PC-3 (cell line): ENCODE results near the gene TRAPPC2. TPM values are rescaled to one million over a fixed set of nuclear protein-coding genes. Genes with fewer than 3 reads are reported as not detected.

Experiments used
- ATAC-seq: fragments of 200-7000 bp; cut with Tn5 transposase; 2 replicates; pipeline ENCODE4 v1.9.1; 2020; ENCODE audit warnings: mild to moderate bottlenecking, moderate library complexity
- BruUV-seq: library from RNA; stranded (reverse); fragments of 400-500 nt; replicated peaks from 2 replicates; lab custom pipeline; 2021; lab: Mats Ljungman, UMichigan
- CTCF ChIA-PET: fragments of 300-600 bp; sonication (Branson Sonifier 250); formaldehyde crosslinking; loops from one replicate; lab custom pipeline; 2022; ENCODE audit warnings: antibody characterized with exemption; lab: Charles Lee
- POLR2A ChIA-PET: fragments of 300-600 bp; sonication (Branson Sonifier 250); formaldehyde crosslinking; loops from one replicate; lab custom pipeline; 2022; ENCODE audit warnings: antibody characterized with exemption; ENCODE audit not compliant: unreplicated experiment; lab: Charles Lee
- DNase-seq: peaks from one replicate; pipeline ENCODE4 v3.0.0-alpha.2; 2015
- H2AFZ ChIP-seq: fragments of 300-600 bp; sonication (generic); 2 replicates; pipeline ENCODE4 v1.6.0; 2016; ENCODE audit warnings: antibody characterized with exemption, low read length
- H3F3A ChIP-seq: fragments of 300-600 bp; sonication (generic); one replicate; pipeline ENCODE4 v1.6.0; 2017; ENCODE audit warnings: antibody characterized with exemption, low read length, control low read depth, mild to moderate bottlenecking; ENCODE audit not compliant: unreplicated experiment
- H3K27ac ChIP-seq: fragments of 300-600 bp; sonication (generic); 2 replicates; pipeline ENCODE4 v1.5.1; 2016; ENCODE audit warnings: mild to moderate bottlenecking, low read length
- H3K27me3 ChIP-seq: fragments of 300-600 bp; sonication (generic); 2 replicates; pipeline ENCODE4 v1.6.1; 2016; ENCODE audit warnings: low read length, mixed read lengths
- H3K36me3 ChIP-seq: fragments of 300-600 bp; sonication (generic); 2 replicates; pipeline ENCODE4 v1.6.1; 2016; ENCODE audit warnings: low read depth, mixed run types, low read length, mixed read lengths
- H3K4me1 ChIP-seq: fragments of 300-600 bp; sonication (generic); 2 replicates; pipeline ENCODE4 v1.5.1; 2016; ENCODE audit warnings: low read length; ENCODE audit not compliant: insufficient read depth
- H3K4me2 ChIP-seq: fragments of 300-600 bp; sonication (generic); 2 replicates; pipeline ENCODE4 v1.6.0; 2016; ENCODE audit warnings: low read length
- H3K4me3 ChIP-seq: fragments of 300-600 bp; sonication (generic); 2 replicates; pipeline ENCODE4 v1.5.1; 2016; ENCODE audit warnings: mild to moderate bottlenecking, low read length, mixed read lengths
- H3K79me2 ChIP-seq: fragments of 300-600 bp; sonication (generic); 2 replicates; pipeline ENCODE4 v1.6.1; 2017; ENCODE audit warnings: low read length, mixed read lengths
- H3K9ac ChIP-seq: fragments of 300-600 bp; sonication (generic); 2 replicates; pipeline ENCODE4 v1.6.0; 2016; ENCODE audit warnings: mild to moderate bottlenecking, low read length
- H3K9me2 ChIP-seq: fragments of 300-600 bp; sonication (generic); replicated peaks from 2 replicates; pipeline ENCODE4 v1.6.1; 2016; ENCODE audit warnings: mixed run types, low read length, mixed read lengths
- H3K9me3 ChIP-seq: fragments of 300-600 bp; sonication (generic); 2 replicates; pipeline ENCODE4 v1.6.1; 2016; ENCODE audit warnings: low read length, mixed read lengths
- H4K20me1 ChIP-seq: fragments of 300-600 bp; sonication (generic); 2 replicates; pipeline ENCODE4 v1.6.1; 2016; ENCODE audit warnings: low read length, mixed read lengths
- CTCF ChIP-seq: fragments of 300-600 bp; sonication (generic); conservative IDR thresholded peaks from 2 replicates; pipeline ENCODE4 v1.5.1; 2017; ENCODE audit warnings: antibody characterized with exemption, low read depth, mild to moderate bottlenecking, low read length
- EZH2 ChIP-seq: fragments of 300-600 bp; sonication (generic); IDR thresholded peaks from one replicate; pipeline ENCODE4 v1.6.1; 2017; ENCODE audit warnings: antibody characterized with exemption, mild to moderate bottlenecking, low read length; ENCODE audit not compliant: unreplicated experiment
- EZH2phosphoT487 ChIP-seq: fragments of 300-600 bp; sonication (generic); IDR thresholded peaks from 2 replicates; pipeline ENCODE4 v1.6.1; 2018; ENCODE audit warnings: mild to moderate bottlenecking, antibody characterized with exemption, low read length, borderline replicate concordance
- intact Hi-C: fragments of 100-400 bp; cut with micrococcal nuclease; formaldehyde crosslinking; loops from 2 replicates; pipeline ENCODE4 v1.9.0; 2023
- total RNA-seq: library from RNA; depleted of rRNA; stranded (reverse); fragments of >200 nt; gene quantifications from 2 replicates; pipeline ENCODE4 v1.2.3, GENCODE V29; 2014

The TRAPPC2 gene
- total RNA-seq, 1 experiment from 2014 or later = 7.9 TPM

GRCh38 chrX:13778916-13779315 is 44.5 kb upstream of the TRAPPC2 start:
- H4K20me1 ChIP-seq = no peaks in the 10 kb centered on the region
- H3K9ac ChIP-seq = no peak overlapping the region
- no peaks in the 10 kb centered on the region for H3K27me3 ChIP-seq
- no peak overlapping the region for H3K27ac ChIP-seq
- H3K36me3 ChIP-seq = no peaks in the 10 kb centered on the region; the same call in 1 of the 2 replicates
- BruUV-seq = no TSS peak
- POLR2A ChIA-PET = interaction anchor here (0.6 kb wide), 1 partner anchor 120 kb away, joined by 4 read pairs; no protein-coding TSS in a partner anchor
- H3F3A ChIP-seq = no peaks in the 10 kb centered on the region
- H3K4me1 ChIP-seq = 0 out of 2 replicates have a peak, but pooled peaks cover 5% of the 10 kb centered on the region
- H3K9me3 ChIP-seq = no peaks in the 10 kb centered on the region
- peak; percentile 68 for ATAC-seq
- H3K9me2 ChIP-seq = no peaks in the 10 kb centered on the region
- no peak for TF ChIP-seq EZH2phosphoT487
- TF ChIP-seq CTCF = peak; percentile 34; the same call in 1 of the 2 replicates
- H3K4me3 ChIP-seq = no peak overlapping the region
- no peak overlapping the region for H3K4me2 ChIP-seq
- DNase-seq = peak; percentile 50
- no peaks in the 10 kb centered on the region for H3K79me2 ChIP-seq
- no peak overlapping the region for H2AFZ ChIP-seq
- intact Hi-C loops = no loop called here
- CTCF ChIA-PET = no interaction called here

- Histone ChIP-seq H3K79me2 (no peaks in the 10 kb centered on the region), H2AFZ (no peak overlapping the region), H3F3A (no peaks in the 10 kb centered on the region), H3K4me2 (no peak overlapping the region), H3K27ac (no peak overlapping the region), H3K4me3 (no peak overlapping the region), H3K36me3 (no peaks in the 10 kb centered on the region; the same call in 1 of the 2 replicates), H3K9me2 (no peaks in the 10 kb centered on the region), H3K9me3 (no peaks in the 10 kb centered on the region), H3K9ac (no peak overlapping the region), H3K4me1 (0 out of 2 replicates have a peak, but pooled peaks cover 5% of the 10 kb centered on the region), H3K27me3 (no peaks in the 10 kb centered on the region), H4K20me1 (no peaks in the 10 kb centered on the region)
- ATAC-seq (no peak), DNase-seq (no peak)
- TF ChIP-seq EZH2 = no peak
- POLR2A ChIA-PET = no interaction called here
- intact Hi-C loops = no loop called here
- CTCF ChIA-PET = no interaction called here
- no TSS peak for BruUV-seq
Measured at GRCh38 chrX:13776387-13776786, 42.0 kb upstream of the TRAPPC2 start.

GRCh38 chrX:13775837-13776236 is 41.4 kb upstream of the TRAPPC2 start:
- POLR2A ChIA-PET = no interaction called here
- no peak for TF ChIP-seq CTCF
- no peak for TF ChIP-seq EZH2phosphoT487
- no peak for TF ChIP-seq EZH2
- no peak overlapping the region for H3K27ac ChIP-seq
- H4K20me1 ChIP-seq = no peaks in the 10 kb centered on the region
- H3K36me3 ChIP-seq = peaks cover under 1% of the 10 kb centered on the region; the same call in 1 of the 2 replicates
- no peak overlapping the region for H2AFZ ChIP-seq
- no peak overlapping the region for H3K4me3 ChIP-seq
- H3K9me3 ChIP-seq = no peaks in the 10 kb centered on the region
- no peak overlapping the region for H3K9ac ChIP-seq
- H3F3A ChIP-seq = no peaks in the 10 kb centered on the region
- no peak overlapping the region for H3K4me2 ChIP-seq
- DNase-seq (no peak), ATAC-seq (no peak)
- intact Hi-C loops = no loop called here
- CTCF ChIA-PET = no interaction called here
- H3K79me2 ChIP-seq = no peaks in the 10 kb centered on the region
- H3K27me3 ChIP-seq = no peaks in the 10 kb centered on the region
- no peaks in the 10 kb centered on the region for H3K9me2 ChIP-seq
- 0 out of 2 replicates have a peak, but pooled peaks cover 5% of the 10 kb centered on the region for H3K4me1 ChIP-seq
- BruUV-seq = no TSS peak
